Upper lobe of right lung (tissue), 1 donor: ENCODE results near the gene NHSL2. TPM values are rescaled to one million over a fixed set of nuclear protein-coding genes. Genes with fewer than 3 reads are reported as not detected.

Source experiments
- ATAC-seq: fragments of 200-7000 bp; cut with Tn5 transposase; one replicate; pipeline ENCODE4 v1.9.1; 2020; ENCODE audit warnings: mild to moderate bottlenecking, moderate library complexity
- DNase-seq: peaks from one replicate; pipeline ENCODE4 v3.0.0-alpha.2; 2020
- H3K27ac ChIP-seq: fragments of 200-600 bp; one replicate; pipeline ENCODE4 v1.8.0; 2022
- H3K27me3 ChIP-seq: fragments of 200-600 bp; one replicate; pipeline ENCODE4 v1.8.0; 2022; ENCODE audit warnings: mild to moderate bottlenecking
- H3K36me3 ChIP-seq: fragments of 200-600 bp; one replicate; pipeline ENCODE4 v1.8.0; 2022
- H3K4me1 ChIP-seq: fragments of 200-600 bp; one replicate; pipeline ENCODE4 v1.8.0; 2022
- H3K4me3 ChIP-seq: fragments of 200-600 bp; one replicate; pipeline ENCODE4 v1.8.0; 2022; ENCODE audit warnings: mild to moderate bottlenecking
- H3K9me3 ChIP-seq: fragments of 200-600 bp; one replicate; pipeline ENCODE4 v1.8.0; 2022
- CTCF ChIP-seq: fragments of 200-600 bp; IDR thresholded peaks from one replicate; pipeline ENCODE4 v1.8.0; 2022; ENCODE audit warnings: antibody characterized with exemption
- intact Hi-C: fragments of 100-400 bp; cut with DNase I; formaldehyde crosslinking; loops from one replicate; pipeline ENCODE4 v1.11.0; 2022
- total RNA-seq: library from RNA; stranded (reverse); fragmentation: NEBNext Ultra II Directional; extraction: Animal tissue kit (Norgen Biotek cat#: 25700); gene quantifications from one replicate; pipeline ENCODE4 v1.2.1, GENCODE V29; 2021
- donor health status: DM: no; HTN: yes; CAD: no; lungs with severe emphysema.

The NHSL2 gene
- total RNA-seq, 1 donor from 2014 or later, result 17.3 TPM

- ATAC-seq, result peak; percentile 90
- intact Hi-C loops, result no loop called here
- Histone ChIP-seq H3K4me3 (no peak overlapping the region), H3K9me3 (no peaks in the 10 kb centered on the region), H3K36me3 (no peaks in the 10 kb centered on the region), H3K27me3 (no peaks in the 10 kb centered on the region), H3K4me1 (peaks cover 14% of the 10 kb centered on the region), H3K27ac (peak overlapping the region; percentile 24)
- no peak for TF ChIP-seq CTCF
- DNase-seq, result peak; percentile 67
Measured at GRCh38 chrX:72100824-72101351, 190.2 kb downstream of the NHSL2 start.

- Histone ChIP-seq H3K9me3 (no peaks in the 10 kb centered on the region), H3K4me3 (no peak overlapping the region), H3K27me3 (no peaks in the 10 kb centered on the region), H3K4me1 (peaks cover 14% of the 10 kb centered on the region), H3K27ac (peak overlapping the region; percentile 24), H3K36me3 (no peaks in the 10 kb centered on the region)
- ATAC-seq, result peak; percentile 11
- no peak for DNase-seq
- no peak for TF ChIP-seq CTCF
- intact Hi-C loops, result no loop called here
Measured at GRCh38 chrX:72101597-72102037, 191.0 kb downstream of the NHSL2 start.

GRCh38 chrX:72102126-72102525, 191.5 kb downstream of the NHSL2 start:
- DNase-seq (no peak), ATAC-seq (no peak)
- intact Hi-C loops, result no loop called here
- TF ChIP-seq CTCF, result no peak
- H3K9me3 ChIP-seq, result no peaks in the 10 kb centered on the region
- H3K4me3 ChIP-seq, result no peak overlapping the region
- no peaks in the 10 kb centered on the region for H3K36me3 ChIP-seq
- no peak overlapping the region for H3K27ac ChIP-seq
- H3K27me3 ChIP-seq, result no peaks in the 10 kb centered on the region
- peaks cover 14% of the 10 kb centered on the region for H3K4me1 ChIP-seq

GRCh38 chrX:72102760-72103159, 192.1 kb downstream of the NHSL2 start:
- intact Hi-C loops, result no loop called here
- DNase-seq, result no peak
- H3K27ac ChIP-seq, result no peak overlapping the region
- H3K36me3 ChIP-seq, result no peaks in the 10 kb centered on the region
- H3K9me3 ChIP-seq, result no peaks in the 10 kb centered on the region
- H3K27me3 ChIP-seq, result no peaks in the 10 kb centered on the region
- peaks cover 14% of the 10 kb centered on the region for H3K4me1 ChIP-seq
- no peak for TF ChIP-seq CTCF
- ATAC-seq, result no peak
- H3K4me3 ChIP-seq, result no peak overlapping the region

- Histone ChIP-seq H3K27me3 (no peaks in the 10 kb centered on the region), H3K36me3 (no peaks in the 10 kb centered on the region), H3K27ac (no peak overlapping the region), H3K4me3 (no peak overlapping the region), H3K9me3 (no peaks in the 10 kb centered on the region), H3K4me1 (peaks cover 10% of the 10 kb centered on the region)
- no peak for TF ChIP-seq CTCF
- ATAC-seq (peak; percentile 21), DNase-seq (no peak)
- intact Hi-C loops, result no loop called here
Measured at GRCh38 chrX:72105436-72105835, 194.8 kb downstream of the NHSL2 start.

GRCh38 chrX:72107320-72107719, 196.7 kb downstream of the NHSL2 start:
- no peak for TF ChIP-seq CTCF
- H3K27ac ChIP-seq, result no peak overlapping the region
- H3K9me3 ChIP-seq, result no peaks in the 10 kb centered on the region
- no peaks in the 10 kb centered on the region for H3K36me3 ChIP-seq
- ATAC-seq (peak; percentile 39), DNase-seq (no peak)
- intact Hi-C loops, result no loop called here
- no peak overlapping the region for H3K4me3 ChIP-seq
- H3K27me3 ChIP-seq, result no peaks in the 10 kb centered on the region
- no peaks in the 10 kb centered on the region for H3K4me1 ChIP-seq
